ENCODE measurements around the gene ZNF770.

- TF ChIP-seq YY1 (IDR thresholded peaks at IDR 0.05; ENCODE audit: insufficient read depth, insufficient read length) (no peak), ZNF274 (IDR thresholded peaks at IDR 0.05; ENCODE audit: low read depth, low read length) (no peak), SUZ12 (IDR thresholded peaks at IDR 0.05; ENCODE audit: extremely low read depth, insufficient read depth, insufficient read length) (no peak)
Measured at GRCh38 chr15:34988027-34988902, at the start of gene ZNF770.

Data from NT2/D1 (cell line).